Measurements from ENCODE around the gene IL21R.
"Not testable (repeated sequence)": the region's sequence is repeated elsewhere in the genome, so short reads cannot be mapped to it uniquely, and the experiment has no call there.

IL21R gene

DNA sequence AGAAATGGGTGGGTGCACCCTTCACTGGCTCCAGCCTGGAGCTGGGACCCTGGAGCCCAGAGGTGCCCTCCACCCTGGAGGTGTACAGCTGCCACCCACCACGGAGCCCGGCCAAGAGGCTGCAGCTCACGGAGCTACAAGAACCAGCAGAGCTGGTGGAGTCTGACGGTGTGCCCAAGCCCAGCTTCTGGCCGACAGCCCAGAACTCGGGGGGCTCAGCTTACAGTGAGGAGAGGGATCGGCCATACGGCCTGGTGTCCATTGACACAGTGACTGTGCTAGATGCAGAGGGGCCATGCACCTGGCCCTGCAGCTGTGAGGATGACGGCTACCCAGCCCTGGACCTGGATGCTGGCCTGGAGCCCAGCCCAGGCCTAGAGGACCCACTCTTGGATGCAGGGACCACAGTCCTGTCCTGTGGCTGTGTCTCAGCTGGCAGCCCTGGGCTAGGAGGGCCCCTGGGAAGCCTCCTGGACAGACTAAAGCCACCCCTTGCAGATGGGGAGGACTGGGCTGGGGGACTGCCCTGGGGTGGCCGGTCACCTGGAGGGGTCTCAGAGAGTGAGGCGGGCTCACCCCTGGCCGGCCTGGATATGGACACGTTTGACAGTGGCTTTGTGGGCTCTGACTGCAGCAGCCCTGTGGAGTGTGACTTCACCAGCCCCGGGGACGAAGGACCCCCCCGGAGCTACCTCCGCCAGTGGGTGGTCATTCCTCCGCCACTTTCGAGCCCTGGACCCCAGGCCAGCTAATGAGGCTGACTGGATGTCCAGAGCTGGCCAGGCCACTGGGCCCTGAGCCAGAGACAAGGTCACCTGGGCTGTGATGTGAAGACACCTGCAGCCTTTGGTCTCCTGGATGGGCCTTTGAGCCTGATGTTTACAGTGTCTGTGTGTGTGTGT, 46.8 kb downstream of the IL21R start:
- peak; percentile 92 for DNase-seq

GRCh38 chr16:27449434-27450195, 47.6 kb downstream of the IL21R start:
- DNase-seq, result no peak

DNA sequence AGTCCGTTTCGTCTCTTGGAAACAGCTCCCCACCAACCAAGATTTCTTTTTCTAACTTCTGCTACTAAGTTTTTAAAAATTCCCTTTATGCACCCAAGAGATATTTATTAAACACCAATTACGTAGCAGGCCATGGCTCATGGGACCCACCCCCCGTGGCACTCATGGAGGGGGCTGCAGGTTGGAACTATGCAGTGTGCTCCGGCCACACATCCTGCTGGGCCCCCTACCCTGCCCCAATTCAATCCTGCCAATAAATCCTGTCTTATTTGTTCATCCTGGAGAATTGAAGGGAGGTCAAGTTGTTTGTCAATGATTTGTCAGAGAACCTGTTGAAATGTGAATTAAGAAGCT, 48.2 kb downstream of the IL21R start:
- DNase-seq, result no peak

DNA sequence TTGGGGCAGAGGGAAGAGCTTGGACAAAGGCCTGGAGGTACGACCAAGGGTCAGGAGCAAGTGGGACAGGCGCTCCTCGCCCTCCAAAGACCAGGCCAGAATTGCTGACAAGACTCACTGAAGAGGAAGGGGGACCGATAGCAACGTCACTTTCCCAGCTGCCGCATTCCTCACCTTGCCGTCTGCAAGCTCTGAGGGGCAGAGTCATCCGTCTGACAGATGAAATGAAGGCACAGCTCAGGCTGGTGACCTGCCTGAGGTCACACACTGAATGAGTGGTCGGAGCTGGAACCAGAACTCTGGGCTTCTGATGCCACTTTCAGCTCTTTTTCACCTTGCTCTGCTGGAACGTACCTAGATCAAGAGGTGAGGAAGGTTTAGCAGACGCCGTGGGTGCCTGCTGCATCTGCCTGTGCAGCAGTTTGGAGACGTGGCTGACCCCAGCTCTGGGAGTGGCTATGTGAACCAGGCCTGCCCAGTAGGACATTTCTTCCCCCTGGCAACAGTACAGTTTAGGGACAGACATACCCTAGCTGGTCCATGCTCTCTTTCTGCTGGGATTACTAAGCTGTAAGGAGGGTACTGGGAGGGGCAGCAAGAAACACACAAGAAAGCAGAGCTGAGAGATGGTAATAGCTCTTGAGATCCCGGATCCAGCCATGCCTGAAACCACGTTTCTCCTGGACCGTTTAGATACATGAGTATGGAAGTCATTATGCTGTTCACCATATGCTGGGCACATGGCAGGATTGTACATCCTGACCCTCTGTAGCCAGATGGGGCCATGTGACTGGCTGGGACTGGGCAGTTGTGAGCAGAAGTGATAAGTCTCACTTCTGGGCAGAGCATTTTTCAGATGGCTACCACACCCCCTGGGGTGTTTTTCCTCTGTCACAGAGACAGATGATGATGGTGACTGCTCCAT, 50.9 kb downstream of the IL21R start:
- DNase-seq, result no peak

DNA sequence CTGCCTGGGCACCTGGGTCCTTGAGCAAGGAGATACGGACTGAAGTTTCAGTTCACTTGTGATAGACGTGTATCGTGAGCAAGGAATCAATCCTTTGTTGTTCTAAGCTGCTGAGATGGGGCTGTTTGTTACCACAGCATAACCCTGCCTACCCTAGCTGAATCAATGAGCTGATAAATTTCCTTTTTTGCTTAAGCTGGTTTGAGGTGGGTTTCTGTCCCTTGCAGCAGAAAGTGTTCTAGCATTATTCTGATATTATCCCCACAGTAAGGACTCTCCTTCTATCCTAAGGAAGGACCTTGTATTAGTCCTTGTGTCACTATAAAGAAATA, 51.5 kb downstream of the IL21R start:
- no peak for DNase-seq

GRCh38 chr16:27455700-27456099, 53.7 kb downstream of the IL21R start:
- no peak for DNase-seq

GRCh38 chr16:27457605-27457900, 55.6 kb downstream of the IL21R start:
- not testable (repeated sequence) for DNase-seq

DNA sequence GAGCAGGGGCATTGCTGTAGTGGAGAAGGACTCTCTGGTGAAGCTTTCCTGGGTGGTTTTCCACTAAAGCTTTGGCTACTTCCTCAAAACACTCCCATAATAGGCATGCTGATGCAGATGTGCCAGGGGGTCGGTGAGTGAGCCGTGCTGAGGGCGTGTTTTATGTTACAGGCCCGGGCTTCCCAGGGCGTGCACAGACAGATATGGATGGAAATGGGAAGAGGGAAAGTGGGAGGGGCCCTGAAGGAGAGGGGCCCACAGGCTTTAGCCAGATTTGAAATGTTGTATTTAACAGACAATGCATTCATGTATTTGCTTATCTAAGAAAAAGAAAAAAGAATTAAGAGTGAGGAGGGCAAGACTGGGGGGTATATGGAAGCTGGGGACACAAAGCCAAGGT, 56.3 kb downstream of the IL21R start:
- no peak for DNase-seq

DNA sequence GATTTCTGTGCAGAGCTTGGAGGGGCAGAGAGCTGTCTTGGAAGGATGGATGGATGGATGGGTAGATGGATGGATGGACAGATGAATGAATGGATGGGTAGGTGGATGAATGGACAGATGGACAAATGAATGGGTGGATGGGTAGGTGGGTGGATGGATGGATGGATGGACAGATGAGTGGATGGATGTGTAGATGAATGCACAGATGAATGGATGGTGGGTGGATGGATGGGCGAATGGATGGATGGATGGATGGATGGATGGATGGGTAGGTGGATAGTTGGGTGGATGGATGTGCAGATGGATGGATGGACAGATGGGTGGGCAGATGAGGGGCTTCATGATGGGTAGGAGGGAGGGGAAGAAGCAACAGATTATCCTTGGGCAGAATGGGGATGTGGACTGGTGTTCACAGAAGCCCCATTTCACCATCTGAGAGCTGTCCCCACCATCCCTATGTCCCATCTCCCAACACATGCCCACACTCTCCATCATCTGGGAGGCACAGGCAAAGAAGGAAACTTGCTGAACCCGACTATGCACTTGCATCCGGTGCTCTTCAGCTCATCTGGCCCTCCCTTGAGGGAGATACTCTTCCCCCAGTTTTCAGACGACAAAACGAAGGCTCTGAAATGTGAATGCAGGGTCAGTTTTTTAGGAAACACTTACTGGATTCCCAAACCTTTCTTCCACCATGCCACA, 57.2 kb downstream of the IL21R start:
- DNase-seq, result no peak

GRCh38 chr16:27460213-27460612, 58.2 kb downstream of the IL21R start:
- DNase-seq, result no peak

- DNase-seq, result no peak
These were observed 58.9 kb downstream of the IL21R start for GRCh38 chr16:27460663-27461482.

GRCh38 chr16:27461483-27462171, 59.7 kb downstream of the IL21R start:
- peak; percentile 85 for DNase-seq

DNA sequence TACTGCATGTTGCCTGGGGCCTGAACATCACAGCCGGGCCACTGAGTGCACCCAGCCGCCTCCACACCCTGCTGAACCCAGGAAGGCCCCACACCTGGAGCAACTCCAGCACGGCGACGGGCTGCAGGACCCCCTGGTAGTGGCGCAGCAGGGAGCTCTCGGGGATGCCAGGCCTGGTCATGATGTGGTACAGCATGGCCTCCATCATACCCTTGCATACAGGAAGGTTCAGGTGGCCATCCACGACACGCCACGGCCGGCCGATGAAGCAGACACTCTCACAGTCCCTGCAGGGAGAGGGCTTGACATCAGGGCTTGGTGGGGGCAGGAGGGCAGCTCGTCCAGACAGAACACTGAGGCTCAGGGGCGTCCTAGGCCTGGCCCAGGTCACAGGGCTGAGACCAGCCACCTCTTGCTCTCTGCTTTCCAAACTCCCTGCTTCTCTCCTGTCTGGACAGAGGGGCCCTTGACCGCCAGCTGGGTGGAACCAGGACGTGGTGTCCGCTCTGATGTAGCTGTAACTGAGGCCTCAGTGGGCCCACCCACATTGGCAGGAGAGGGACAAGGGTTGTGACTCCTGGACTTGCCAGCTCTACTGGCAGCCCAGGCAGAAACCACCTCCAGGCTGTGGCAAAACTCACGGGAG, 60.3 kb downstream of the IL21R start:
- no peak for DNase-seq

GRCh38 chr16:27462846-27463682, 61.1 kb downstream of the IL21R start:
- DNase-seq, result no peak

GRCh38 chr16:27463741-27464591, 62.0 kb downstream of the IL21R start:
- no peak for DNase-seq

DNA sequence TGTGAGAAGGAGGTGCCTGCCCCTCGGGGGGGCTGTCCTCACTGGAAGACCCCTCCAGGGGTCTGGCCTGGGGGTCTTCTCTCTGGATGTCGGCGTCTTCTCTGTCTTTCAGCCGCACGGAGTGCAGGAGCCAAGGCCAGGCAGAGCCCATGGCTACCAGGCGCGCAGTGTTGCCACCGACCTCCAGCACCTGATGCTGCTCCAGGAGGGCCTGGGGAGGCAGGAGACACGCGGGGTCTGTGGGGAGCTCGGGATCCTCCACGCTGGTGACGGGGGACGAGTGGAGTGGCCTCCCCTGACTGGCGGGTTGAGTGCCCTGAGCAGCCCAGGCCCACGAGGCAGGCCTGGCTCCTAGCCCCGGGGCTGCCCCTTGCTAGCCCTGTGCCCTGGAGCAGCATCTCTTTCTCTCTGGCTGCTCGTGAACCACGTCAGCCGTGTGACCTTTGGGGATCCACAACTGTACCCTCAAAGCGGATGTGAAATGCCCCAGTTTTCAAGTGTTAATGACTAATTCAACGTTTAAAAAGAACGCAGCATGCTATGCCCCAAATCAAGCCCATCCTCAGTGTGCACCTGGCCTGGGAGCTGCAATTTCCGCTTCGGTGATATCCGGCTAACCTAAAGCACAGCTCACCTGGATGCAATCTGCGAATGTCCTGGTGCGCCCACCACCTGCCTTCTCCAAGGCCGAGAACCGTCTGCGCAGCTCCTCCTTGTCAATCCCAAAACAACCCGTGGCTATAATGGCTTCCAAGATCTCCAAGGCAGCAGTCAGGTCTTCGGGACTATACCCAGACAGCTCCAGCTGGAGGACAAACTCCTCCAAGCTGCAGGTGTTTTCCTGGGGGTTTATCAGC, 62.9 kb downstream of the IL21R start:
- no peak for DNase-seq

DNA sequence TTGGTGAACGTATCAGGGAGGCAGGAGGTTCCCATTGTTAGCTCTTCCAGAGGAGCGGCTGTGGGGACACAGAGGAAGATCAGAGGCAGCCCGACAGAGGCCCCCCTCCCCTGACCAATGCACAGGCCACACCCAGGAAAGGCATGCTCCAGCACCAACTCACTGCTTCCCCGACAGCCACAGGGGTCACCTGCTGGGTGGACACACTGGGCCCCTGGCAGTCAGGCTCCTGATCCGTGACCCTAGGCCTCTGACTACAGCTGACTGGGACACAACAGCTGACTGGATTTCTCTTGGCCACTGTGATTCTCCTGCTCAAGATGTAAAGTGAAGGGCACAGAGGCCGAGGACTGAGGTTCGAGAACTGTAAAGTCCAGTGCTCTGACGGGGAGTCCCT, 63.5 kb downstream of the IL21R start:
- no peak for DNase-seq
